ENCODE measurements around the gene KHDC1L. TPM values are rescaled to one million over a fixed set of nuclear protein-coding genes. Genes with fewer than 3 reads are reported as not detected.
"Not testable (repeated sequence)": the region's sequence is repeated elsewhere in the genome, so short reads cannot be mapped to it uniquely, and the experiment has no call there.

The KHDC1L gene
- total RNA-seq, 5 donors from 2014 or later (not counting 1 experiment from before 2014, with no cell fraction given), result not detected

DNA sequence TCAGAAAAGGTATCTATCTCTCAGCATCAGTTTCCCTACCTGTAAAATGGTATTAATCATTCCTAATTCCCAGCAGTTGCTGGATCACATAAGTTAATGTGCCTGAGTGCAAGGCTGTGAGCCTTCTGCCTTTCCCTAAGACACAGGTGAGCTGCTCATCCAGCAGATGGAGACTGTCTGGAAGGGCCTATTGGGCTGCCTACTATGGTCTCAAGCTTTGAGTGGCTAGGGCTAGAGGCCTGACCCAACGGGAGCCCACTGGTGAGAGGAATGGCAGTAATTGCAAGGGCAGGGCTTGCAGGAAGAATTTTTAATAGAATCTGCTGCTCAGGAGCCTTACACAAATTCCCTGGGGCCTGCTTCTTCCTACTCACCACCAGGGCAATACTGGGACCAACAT, 33.4 kb upstream of the KHDC1L start:
- DNase-seq (no peak), ATAC-seq (replicated peaks in 1 of 4) (no peak)
- no peaks in the 10 kb centered on the region for H3K36me3 ChIP-seq (ENCODE audit: control insufficient read depth in 2 of 2, extremely low read depth in 1 of 2, insufficient read depth in 1 of 2, low read length in 1 of 2)
- no peak overlapping the region for H3K27ac ChIP-seq (ENCODE audit: low read length)
- WGBS (ENCODE audit: insufficient coverage), result no CpG with 5 or more reads among the region's 1 CpG
- H3K4me1 ChIP-seq (ENCODE audit: control insufficient read depth in 1 of 2, extremely low read depth in 1 of 2, insufficient read depth in 2 of 2, low read length in 2 of 2), result peaks cover 9 to 10% of the 10 kb centered on the region in 2 experiments
- ChIA-PET POLR2A (no interaction called here), CTCF (no interaction called here)
- H3K4me3 Mint-ChIP-seq, result no peak overlapping the region
- no peak overlapping the region for H3K27ac Mint-ChIP-seq
- H3K27me3 Mint-ChIP-seq, result no peaks in the 10 kb centered on the region
- H3K9me3 Mint-ChIP-seq, result no peaks in the 10 kb centered on the region
- peaks cover 10 to 12% (median 10%) of the 10 kb centered on the region in 3 donors for H3K4me1 Mint-ChIP-seq
- no peaks in the 10 kb centered on the region for H3K27me3 ChIP-seq (replicated peaks in 1 of 2; ENCODE audit: control insufficient read depth in 2 of 2, extremely low read depth in 1 of 2, insufficient read depth in 2 of 2, low read length in 1 of 2)
- no peak overlapping the region for H3K4me3 ChIP-seq (ENCODE audit: control insufficient read depth in 1 of 2, extremely low read depth in 1 of 2, low read length in 1 of 2)
- H3K9me3 ChIP-seq, result no peaks in the 10 kb centered on the region
- H3K36me3 Mint-ChIP-seq, result no peaks in the 10 kb centered on the region

DNA sequence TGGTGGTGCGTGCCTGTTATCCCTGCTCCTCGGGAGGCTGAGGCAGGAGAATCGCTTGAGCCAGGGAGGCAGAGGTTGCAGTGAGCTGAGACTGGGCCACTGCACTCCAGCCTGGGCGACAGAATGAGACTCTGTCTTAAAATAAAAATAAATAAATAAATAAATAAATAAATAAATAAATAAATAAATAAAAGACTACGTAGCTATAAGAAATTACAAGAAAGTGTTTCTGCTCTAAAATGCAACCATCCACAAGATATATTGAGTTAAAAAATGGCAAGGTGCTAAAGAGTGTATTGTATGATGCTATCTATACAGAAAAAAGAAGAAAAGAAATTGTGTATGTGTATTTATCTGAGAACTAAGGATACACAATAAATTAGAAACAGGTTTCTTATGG, 29.0 kb upstream of the KHDC1L start:
- not testable (repeated sequence) for ATAC-seq (replicated peaks in 1 of 4)
- POLR2A ChIA-PET, result interaction anchor here (0.6 to 1.1 kb wide), 2 partner anchors 18 to 566 kb away, joined by 3 to 8 read pairs; no protein-coding TSS in a partner anchor
- CTCF ChIA-PET, result interaction anchor here (0.6 to 0.8 kb wide), 5 partner anchors 18 to 1950 kb away, joined by 3 to 8 read pairs (median 6); no protein-coding TSS in a partner anchor

GRCh38 chr6:73252703-73253102, 27.4 kb upstream of the KHDC1L start:
- peaks cover 0 to 3% of the 10 kb centered on the region in 2 experiments for H3K27me3 ChIP-seq (replicated peaks in 1 of 2; ENCODE audit: control insufficient read depth in 2 of 2, extremely low read depth in 1 of 2, insufficient read depth in 2 of 2, low read length in 1 of 2)
- Mint-ChIP-seq H3K4me1 (no peaks in the 10 kb centered on the region), H3K36me3 (no peaks in the 10 kb centered on the region), H3K4me3 (no peak overlapping the region), H3K27me3 (peaks cover 0 to 3% of the 10 kb centered on the region in 2 donors), H3K27ac (no peak overlapping the region), H3K9me3 (no peaks in the 10 kb centered on the region)
- POLR2A ChIA-PET, result no interaction called here
- no peak for DNase-seq
- no peaks in the 10 kb centered on the region for H3K4me1 ChIP-seq (ENCODE audit: control insufficient read depth in 1 of 2, extremely low read depth in 1 of 2, insufficient read depth in 2 of 2, low read length in 2 of 2)
- no peaks in the 10 kb centered on the region for H3K36me3 ChIP-seq (ENCODE audit: control insufficient read depth in 2 of 2, extremely low read depth in 1 of 2, insufficient read depth in 1 of 2, low read length in 1 of 2)
- CTCF ChIA-PET, result interaction anchor here in 1 of 2 donors (0.7 kb wide), 1 partner anchor 85 kb away, joined by 3 read pairs; no protein-coding TSS in a partner anchor
- H3K4me3 ChIP-seq (ENCODE audit: control insufficient read depth in 1 of 2, extremely low read depth in 1 of 2, low read length in 1 of 2), result no peak overlapping the region
- no CpG with 5 or more reads among the region's 2 CpGs for WGBS (ENCODE audit: insufficient coverage)
- no peaks in the 10 kb centered on the region for H3K9me3 ChIP-seq
- no peak for ATAC-seq (replicated peaks in 1 of 4)
- no peak overlapping the region for H3K27ac ChIP-seq (ENCODE audit: low read length)

More for the DNA sequence above, 29.0 kb upstream of the KHDC1L start:
- H3K9me3 ChIP-seq; H3K4me1 Mint-ChIP-seq; H3K4me3 ChIP-seq (ENCODE audit: control insufficient read depth in 1 of 2, extremely low read depth in 1 of 2, low read length in 1 of 2); H3K36me3 Mint-ChIP-seq; H3K27ac ChIP-seq (ENCODE audit: low read length); H3K4me1 ChIP-seq (ENCODE audit: control insufficient read depth in 1 of 2, extremely low read depth in 1 of 2, insufficient read depth in 2 of 2, low read length in 2 of 2); H3K9me3 Mint-ChIP-seq; DNase-seq; H3K27me3 Mint-ChIP-seq; H3K36me3 ChIP-seq (ENCODE audit: control insufficient read depth in 2 of 2, extremely low read depth in 1 of 2, insufficient read depth in 1 of 2, low read length in 1 of 2); H3K27ac Mint-ChIP-seq; H3K27me3 ChIP-seq (replicated peaks in 1 of 2; ENCODE audit: control insufficient read depth in 2 of 2, extremely low read depth in 1 of 2, insufficient read depth in 2 of 2, low read length in 1 of 2); H3K4me3 Mint-ChIP-seq: not testable (repeated sequence)
- 100% methylated on average over 2 of the region's 5 CpGs for WGBS (ENCODE audit: insufficient coverage)

DNA sequence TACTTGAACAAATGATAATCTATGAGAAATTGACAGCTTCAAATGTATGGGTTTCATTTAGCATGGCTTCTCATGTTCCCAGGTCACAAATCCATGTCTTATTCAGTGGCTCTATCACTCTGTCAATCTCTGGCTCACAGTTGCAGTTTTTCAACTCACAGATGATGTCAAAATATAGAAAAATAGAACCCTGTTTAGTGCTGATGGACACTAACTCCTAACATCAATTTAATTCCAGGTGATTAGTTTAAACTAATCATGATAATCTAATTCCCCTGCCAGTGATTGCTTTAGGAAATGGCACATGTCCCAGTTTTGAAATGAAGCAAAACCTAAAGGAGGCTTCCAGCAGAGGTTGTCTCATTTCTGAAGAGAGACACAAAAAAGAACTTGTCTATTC, 24.7 kb upstream of the KHDC1L start:
- H3K27ac Mint-ChIP-seq, result no peak overlapping the region

GRCh38 chr6:73248192-73248903, 23.1 kb upstream of the KHDC1L start:
- POLR2A ChIA-PET, result interaction anchor here in 1 of 2 donors (0.7 kb wide), 1 partner anchor 411 kb away, joined by 8 read pairs; no protein-coding TSS in a partner anchor
- H3K4me1 Mint-ChIP-seq, result no peaks in the 10 kb centered on the region
- no peaks in the 10 kb centered on the region for H3K9me3 Mint-ChIP-seq
- 83% methylated on average over 2 of the region's 5 CpGs for WGBS (ENCODE audit: insufficient coverage)
- CTCF ChIA-PET, result no interaction called here
- H3K27me3 ChIP-seq (replicated peaks in 1 of 2; ENCODE audit: control insufficient read depth in 2 of 2, extremely low read depth in 1 of 2, insufficient read depth in 2 of 2, low read length in 1 of 2), result peaks cover 0 to 10% of the 10 kb centered on the region in 2 experiments
- peaks cover 7 to 8% of the 10 kb centered on the region in 2 donors for H3K27me3 Mint-ChIP-seq
- DNase-seq (no peak), ATAC-seq (replicated peaks in 1 of 4) (no peak)
- H3K36me3 ChIP-seq (ENCODE audit: control insufficient read depth in 2 of 2, extremely low read depth in 1 of 2, insufficient read depth in 1 of 2, low read length in 1 of 2), result no peaks in the 10 kb centered on the region
- no peak overlapping the region for H3K27ac ChIP-seq (ENCODE audit: low read length)
- no peaks in the 10 kb centered on the region for H3K36me3 Mint-ChIP-seq
- no peaks in the 10 kb centered on the region for H3K4me1 ChIP-seq (ENCODE audit: control insufficient read depth in 1 of 2, extremely low read depth in 1 of 2, insufficient read depth in 2 of 2, low read length in 2 of 2)
- H3K9me3 ChIP-seq, result no peaks in the 10 kb centered on the region
- H3K27ac Mint-ChIP-seq, result no peak overlapping the region
- no peak overlapping the region for H3K4me3 Mint-ChIP-seq
- H3K4me3 ChIP-seq (ENCODE audit: control insufficient read depth in 1 of 2, extremely low read depth in 1 of 2, low read length in 1 of 2), result no peak overlapping the region

More for the DNA sequence above, 24.7 kb upstream of the KHDC1L start:
- Mint-ChIP-seq H3K36me3 (no peaks in the 10 kb centered on the region), H3K27me3 (peaks cover 3 to 7% of the 10 kb centered on the region in 2 donors), H3K4me3 (no peak overlapping the region), H3K9me3 (no peaks in the 10 kb centered on the region), H3K4me1 (no peaks in the 10 kb centered on the region)
- H3K4me3 ChIP-seq (ENCODE audit: control insufficient read depth in 1 of 2, extremely low read depth in 1 of 2, low read length in 1 of 2), result no peak overlapping the region
- H3K4me1 ChIP-seq (ENCODE audit: control insufficient read depth in 1 of 2, extremely low read depth in 1 of 2, insufficient read depth in 2 of 2, low read length in 2 of 2), result no peaks in the 10 kb centered on the region
- H3K9me3 ChIP-seq, result no peaks in the 10 kb centered on the region
- CTCF ChIA-PET, result no interaction called here
- no peaks in the 10 kb centered on the region for H3K36me3 ChIP-seq (ENCODE audit: control insufficient read depth in 2 of 2, extremely low read depth in 1 of 2, insufficient read depth in 1 of 2, low read length in 1 of 2)
- DNase-seq (no peak), ATAC-seq (replicated peaks in 1 of 4) (no peak)
- POLR2A ChIA-PET, result no interaction called here
- peaks cover 0 to 10% of the 10 kb centered on the region in 2 experiments for H3K27me3 ChIP-seq (replicated peaks in 1 of 2; ENCODE audit: control insufficient read depth in 2 of 2, extremely low read depth in 1 of 2, insufficient read depth in 2 of 2, low read length in 1 of 2)
- no peak overlapping the region for H3K27ac ChIP-seq (ENCODE audit: low read length)

DNA sequence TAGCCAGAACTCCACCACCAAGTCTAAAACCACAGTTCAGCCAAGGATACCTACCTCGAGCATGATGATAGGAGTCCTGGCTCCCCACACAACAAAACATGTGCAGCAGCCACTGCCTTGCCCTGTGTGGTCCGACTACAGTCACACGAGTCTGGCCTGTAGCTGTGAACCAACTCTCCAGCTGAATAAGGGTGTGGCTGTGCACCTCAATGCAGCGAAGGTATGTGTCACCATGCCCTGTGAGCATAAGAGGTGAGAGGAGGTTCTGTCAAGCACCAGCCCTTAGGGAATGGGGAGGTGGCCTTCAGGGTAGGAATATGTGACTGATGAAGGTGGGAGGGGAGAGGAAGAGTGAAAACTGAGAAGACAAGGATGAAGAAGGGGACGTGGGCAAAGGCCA, 16.7 kb upstream of the KHDC1L start:
- Mint-ChIP-seq H3K9me3 (no peaks in the 10 kb centered on the region), H3K4me1 (no peaks in the 10 kb centered on the region), H3K4me3 (no peak overlapping the region), H3K36me3 (no peaks in the 10 kb centered on the region), H3K27me3 (peaks cover 8 to 9% of the 10 kb centered on the region in 2 donors), H3K27ac (no peak overlapping the region)
- H3K9me3 ChIP-seq, result no peaks in the 10 kb centered on the region
- no peak overlapping the region for H3K4me3 ChIP-seq (ENCODE audit: control insufficient read depth in 1 of 2, extremely low read depth in 1 of 2, low read length in 1 of 2)
- H3K4me1 ChIP-seq (ENCODE audit: control insufficient read depth in 1 of 2, extremely low read depth in 1 of 2, insufficient read depth in 2 of 2, low read length in 2 of 2), result no peaks in the 10 kb centered on the region
- CTCF ChIA-PET, result no interaction called here
- no peaks in the 10 kb centered on the region for H3K36me3 ChIP-seq (ENCODE audit: control insufficient read depth in 2 of 2, extremely low read depth in 1 of 2, insufficient read depth in 1 of 2, low read length in 1 of 2)
- POLR2A ChIA-PET, result no interaction called here
- 67% methylated on average over 3 of the region's 5 CpGs for whole genome bisulfite sequencing (ENCODE audit: insufficient coverage)
- ATAC-seq (replicated peaks in 1 of 4) (no peak), DNase-seq (no peak)
- H3K27me3 ChIP-seq (replicated peaks in 1 of 2; ENCODE audit: control insufficient read depth in 2 of 2, extremely low read depth in 1 of 2, insufficient read depth in 2 of 2, low read length in 1 of 2), result peaks cover 0 to 6% of the 10 kb centered on the region in 2 experiments
- no peak overlapping the region for H3K27ac ChIP-seq (ENCODE audit: low read length)
